HG03558 (cell line): ENCODE measurements around the gene SCGB1D4.

Experiments
- ATAC-seq: cut with Tn5 transposase; IDR thresholded peaks from one replicate; pipeline ENCODE4 v1.9.1; 2021; ENCODE audit warnings: moderate number of reproducible peaks; ENCODE audit not compliant: unreplicated experiment; ENCODE audit errors: extremely low read depth

Gene SCGB1D4

GRCh38 chr11:62295504-62295903 lies 3.4 kb downstream of the SCGB1D4 start:
- no peak for ATAC-seq

- no peak for ATAC-seq
These were observed 18.4 kb downstream of the SCGB1D4 start for GRCh38 chr11:62280452-62280851.

- ATAC-seq, result no peak
These were observed 25.0 kb downstream of the SCGB1D4 start for GRCh38 chr11:62273789-62274275.

- ATAC-seq, result no peak
These were observed 25.6 kb downstream of the SCGB1D4 start for GRCh38 chr11:62273284-62273683.

GRCh38 chr11:62269654-62270278 lies 29.1 kb downstream of the SCGB1D4 start, which contains the start of gene SCGB2A2:
SCGB2A2 (plus strand) TSS chr11:62270158; CDS start chr11:62270217, 59 bp downstream.
- ATAC-seq, result no peak

GRCh38 chr11:62267576-62267975 lies 31.3 kb downstream of the SCGB1D4 start:
- ATAC-seq, result no peak

- ATAC-seq, result no peak
These were observed 31.8 kb downstream of the SCGB1D4 start for GRCh38 chr11:62267050-62267449.

GRCh38 chr11:62266558-62266957 lies 32.3 kb downstream of the SCGB1D4 start:
- no peak for ATAC-seq

- ATAC-seq, result no peak
These were observed 34.9 kb downstream of the SCGB1D4 start for GRCh38 chr11:62264004-62264403.

- no peak for ATAC-seq
These were observed 38.5 kb downstream of the SCGB1D4 start for GRCh38 chr11:62260261-62260953.

- no peak for ATAC-seq
These were observed 42.6 kb downstream of the SCGB1D4 start for GRCh38 chr11:62256281-62256680.

GRCh38 chr11:62253999-62254542 lies 44.8 kb downstream of the SCGB1D4 start:
- no peak for ATAC-seq

- ATAC-seq, result no peak
These were observed 47.2 kb downstream of the SCGB1D4 start for GRCh38 chr11:62251698-62252097.
